Lung (tissue), 12 donors: ENCODE results near the gene SLC8B1. TPM values are rescaled to one million over a fixed set of nuclear protein-coding genes. Genes with fewer than 3 reads are reported as not detected.

Source experiments
- ATAC-seq: fragments of 200-7000 bp; cut with Tn5 transposase; one replicate; pipeline ENCODE4 v1.9.1; 2020; ENCODE audit warnings: moderate number of reproducible peaks; ENCODE audit not compliant: insufficient read depth, low FRiP score
- DNase-seq, 3 donors: peaks; one replicate each; pipeline ENCODE4 v3.0.0-alpha.2; 2013 to 2017
- H3K27ac ChIP-seq, 2 donors: one replicate each; pipeline ENCODE4 v1.5.1; 2013; ENCODE audit warnings: mild to moderate bottlenecking in 2 of 2, moderate library complexity in 2 of 2, control low read depth in 1 of 2, inconsistent platforms in 1 of 2, low read depth in 1 of 2, low read length in 1 of 2
- H3K27me3 ChIP-seq, 3 donors: one replicate each; pipeline ENCODE4 v1.5.1; 2013; ENCODE audit warnings: low read length in 2 of 3; ENCODE audit not compliant: control insufficient read depth in 3 of 3, insufficient read depth in 3 of 3
- H3K36me3 ChIP-seq, 4 donors: one replicate each; pipeline ENCODE4 v1.5.1; 2013; ENCODE audit warnings: low read length in 4 of 4, mild to moderate bottlenecking in 1 of 4, moderate library complexity in 1 of 4; ENCODE audit not compliant: control insufficient read depth in 4 of 4, insufficient read depth in 4 of 4
- H3K4me1 ChIP-seq, 5 donors: one replicate each; pipeline ENCODE4 v1.5.1; 2013; ENCODE audit warnings: low read length in 5 of 5, mild to moderate bottlenecking in 2 of 5, moderate library complexity in 1 of 5; ENCODE audit not compliant: control insufficient read depth in 5 of 5, insufficient read depth in 5 of 5
- H3K4me3 ChIP-seq: one replicate; pipeline ENCODE4 v1.5.1; 2013; ENCODE audit warnings: mild to moderate bottlenecking, control low read depth, moderate library complexity
- H3K9ac ChIP-seq, 2 donors: one replicate each; pipeline ENCODE4 v1.5.1; 2013; ENCODE audit warnings: low read length in 2 of 2, control low read depth in 1 of 2; ENCODE audit not compliant: insufficient read depth in 1 of 2
- H3K9me3 ChIP-seq, 4 donors: one replicate each; pipeline ENCODE4 v1.5.1; 2013; ENCODE audit warnings: low read length in 3 of 4, mild to moderate bottlenecking in 1 of 4, moderate library complexity in 1 of 4; ENCODE audit not compliant: control insufficient read depth in 4 of 4, insufficient read depth in 3 of 4
- CTCF ChIP-seq: IDR thresholded peaks from 2 replicates; pipeline ENCODE4 v1.5.1; 2012; ENCODE audit warnings: mild to moderate bottlenecking; ENCODE audit errors: control extremely low read depth, extremely low read depth
- WGBS, 2 donors: extraction: QIAGEN DNeasy Blood & Tissue Kit; methylation state at CpG; one replicate each; pipeline ENCODE4 v1.1.7; 2013; 5-methylcytosine and 5-hydroxymethylcytosine counted together
- polyA plus RNA-seq, 2 donors: library from polyadenylated mRNA; stranded (reverse); fragments of 200-250 nt; gene quantifications; one replicate each; pipeline ENCODE4 v1.2.1, GENCODE V29; 2013
- total RNA-seq, 2 donors: library from RNA; depleted of rRNA in 1 of 2; stranded (reverse); fragments of >200 nt in 1 of 2; gene quantifications; one replicate each; pipeline ENCODE4 v1.2.1, GENCODE V29; 2014 to 2021
- donor health status: control.
- donor health status: control.
- donor health status: Bipolar disorder and iron deficiency.
- donor health status: healthy.
- donor health status: DM: yes; HTN: yes; CAD: no.

Gene SLC8B1
- total and polyA plus RNA-seq, 4 donors, result 21.8 to 44.8 (median 32.1) TPM

DNA sequence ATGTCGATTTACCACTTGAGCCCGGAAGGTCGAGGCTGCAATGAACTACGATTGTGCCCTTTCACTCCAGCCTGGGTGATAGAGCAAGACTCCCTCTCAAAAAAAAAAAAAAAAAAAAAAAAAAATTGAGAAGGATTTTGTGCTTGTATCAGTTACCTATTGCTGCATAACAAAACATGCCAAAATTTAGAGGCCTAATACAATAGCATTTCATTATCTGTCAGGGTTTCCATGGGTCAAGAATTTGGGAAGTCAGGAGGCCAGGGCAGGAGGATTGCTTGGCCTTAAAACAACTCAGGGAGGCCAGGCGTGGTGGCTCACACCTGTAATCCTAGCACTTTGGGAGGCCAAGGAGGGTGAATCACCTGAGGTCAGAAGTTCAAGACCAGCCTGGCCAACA is 4.6 kb upstream of the SLC8B1 start:
- ATAC-seq, result no peak
- no peak for DNase-seq
- TF ChIP-seq CTCF, result no peak

GRCh38 chr12:113333877-113334785 is 778 bp downstream of the SLC8B1 start:
- DNase-seq, result peak in 2 of 3 donors; percentile 12 to 24
- H3K4me3 ChIP-seq, result peak overlapping the region; percentile 75
- peak; percentile 9 for ATAC-seq

More for the DNA sequence above, 4.6 kb upstream of the SLC8B1 start:
- Histone ChIP-seq H3K9me3 (no peaks in the 10 kb centered on the region), H3K36me3 (no peaks in the 10 kb centered on the region), H3K27me3 (no peaks in the 10 kb centered on the region), H3K4me1 (peaks cover 0 to 4% (median 0%) of the 10 kb centered on the region in 5 donors), H3K27ac (no peak overlapping the region), H3K4me3 (no peak overlapping the region), H3K9ac (no peak overlapping the region)
- 95 to 99% methylated on average over 5 of the region's 5 CpGs for WGBS, 2 donors

DNA sequence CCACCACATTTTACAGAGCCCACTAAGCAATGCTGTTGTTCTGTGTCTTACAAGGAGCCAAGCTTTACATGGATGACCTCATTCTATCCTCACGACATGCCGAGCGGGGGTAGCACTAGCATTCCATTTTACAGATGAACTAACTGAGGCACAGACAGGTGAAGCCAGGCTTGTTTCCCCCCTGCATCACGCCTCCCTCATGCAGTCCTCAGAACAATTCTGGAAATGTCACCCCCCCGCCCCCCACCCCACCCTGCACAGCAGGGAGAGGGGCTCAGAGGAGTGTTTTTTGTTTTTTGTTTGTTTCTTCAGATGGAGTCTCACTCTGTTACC is 1.5 kb downstream of the SLC8B1 start:
- no peak overlapping the region for H3K27ac ChIP-seq
- H3K9ac ChIP-seq, result no peak overlapping the region
- no peaks in the 10 kb centered on the region for H3K27me3 ChIP-seq
- H3K4me1 ChIP-seq, result peaks cover 0 to 15% (median 4%) of the 10 kb centered on the region in 5 donors
- 79 to 85% methylated on average over 5 of the region's 5 CpGs for WGBS, 2 donors
- H3K9me3 ChIP-seq, result no peaks in the 10 kb centered on the region
- peaks cover 0 to 28% (median 2%) of the 10 kb centered on the region in 4 donors for H3K36me3 ChIP-seq
- no peak for ATAC-seq
- TF ChIP-seq CTCF, result no peak
- H3K4me3 ChIP-seq, result no peak overlapping the region
- DNase-seq, result peak in 1 of 3 donors; percentile 13

More at GRCh38 chr12:113333877-113334785, 778 bp downstream of the SLC8B1 start:
- H3K36me3 ChIP-seq, result peaks cover 0 to 23% (median 2%) of the 10 kb centered on the region in 4 donors
- peaks cover 0 to 12% (median 4%) of the 10 kb centered on the region in 5 donors for H3K4me1 ChIP-seq
- peak overlapping the region in 1 of 2 donors; percentile 54 for H3K9ac ChIP-seq
- WGBS, 2 donors, result 16 to 20% methylated on average over 27 of the region's 27 CpGs
- TF ChIP-seq CTCF, result no peak
- H3K9me3 ChIP-seq, result no peaks in the 10 kb centered on the region
- no peaks in the 10 kb centered on the region for H3K27me3 ChIP-seq
- peak overlapping the region; percentile 84 to 91 for H3K27ac ChIP-seq
